Duodenal mucosa (tissue), 2 donors: ENCODE data around the gene TNFRSF8.

ENCODE experiments used
- H3K27ac ChIP-seq: one replicate; pipeline ENCODE4 v1.7.0; 2013; ENCODE audit warnings: low read depth, low read length
- H3K27me3 ChIP-seq, 2 donors: one replicate each; pipeline ENCODE4 v1.7.0; 2013; ENCODE audit warnings: low read length in 2 of 2, control low read depth in 1 of 2; ENCODE audit not compliant: insufficient read depth in 2 of 2, control insufficient read depth in 1 of 2
- H3K36me3 ChIP-seq, 2 donors: one replicate each; pipeline ENCODE4 v1.7.0; 2013; ENCODE audit warnings: low read length in 2 of 2, control low read depth in 1 of 2; ENCODE audit not compliant: insufficient read depth in 2 of 2, control insufficient read depth in 1 of 2
- H3K4me1 ChIP-seq, 2 donors: one replicate each; pipeline ENCODE4 v1.7.0; 2013; ENCODE audit warnings: low read length in 2 of 2, control low read depth in 1 of 2; ENCODE audit not compliant: insufficient read depth in 2 of 2, control insufficient read depth in 1 of 2
- H3K4me3 ChIP-seq, 2 donors: one replicate each; pipeline ENCODE4 v1.7.0; 2013; ENCODE audit warnings: low read length in 2 of 2, low read depth in 1 of 2
- H3K9ac ChIP-seq, 2 donors: one replicate each; pipeline ENCODE4 v1.7.0; 2013; ENCODE audit warnings: low read length in 2 of 2, low read depth in 1 of 2
- H3K9me3 ChIP-seq, 2 donors: one replicate each; pipeline ENCODE4 v1.7.0; 2013; ENCODE audit warnings: low read length in 2 of 2, control low read depth in 1 of 2; ENCODE audit not compliant: control insufficient read depth in 1 of 2

The TNFRSF8 gene

GRCh38 chr1:12085643-12086260 lies 22.6 kb downstream of the TNFRSF8 start:
- no peaks in the 10 kb centered on the region for H3K9me3 ChIP-seq
- H3K4me1 ChIP-seq, result peaks cover 4% of the 10 kb centered on the region in 2 donors
- no peak overlapping the region for H3K27ac ChIP-seq

GRCh38 chr1:12087797-12088314 lies 24.8 kb downstream of the TNFRSF8 start:
- no peak overlapping the region for H3K27ac ChIP-seq

More at GRCh38 chr1:12085643-12086260, 22.6 kb downstream of the TNFRSF8 start:
- Histone ChIP-seq H3K27me3 (no peaks in the 10 kb centered on the region), H3K9ac (no peak overlapping the region), H3K36me3 (no peaks in the 10 kb centered on the region), H3K4me3 (no peak overlapping the region)

GRCh38 chr1:12088607-12089006 lies 25.5 kb downstream of the TNFRSF8 start:
- H3K9me3 ChIP-seq, result no peaks in the 10 kb centered on the region
- H3K27me3 ChIP-seq, result no peaks in the 10 kb centered on the region
- H3K9ac ChIP-seq, result no peak overlapping the region
- H3K27ac ChIP-seq, result no peak overlapping the region
- H3K36me3 ChIP-seq, result no peaks in the 10 kb centered on the region
- H3K4me1 ChIP-seq, result peaks cover 4% of the 10 kb centered on the region in 2 donors
- H3K4me3 ChIP-seq, result no peak overlapping the region

More at GRCh38 chr1:12087797-12088314, 24.8 kb downstream of the TNFRSF8 start:
- Histone ChIP-seq H3K9ac (no peak overlapping the region), H3K9me3 (no peaks in the 10 kb centered on the region), H3K4me1 (peaks cover 4% of the 10 kb centered on the region in 2 donors), H3K4me3 (no peak overlapping the region), H3K27me3 (no peaks in the 10 kb centered on the region), H3K36me3 (no peaks in the 10 kb centered on the region)

- Histone ChIP-seq H3K27me3 (no peaks in the 10 kb centered on the region), H3K27ac (no peak overlapping the region), H3K36me3 (no peaks in the 10 kb centered on the region), H3K4me3 (no peak overlapping the region), H3K4me1 (peaks cover 4% of the 10 kb centered on the region in 2 donors), H3K9me3 (no peaks in the 10 kb centered on the region), H3K9ac (no peak overlapping the region)
Measured at GRCh38 chr1:12090326-12090725, 27.2 kb downstream of the TNFRSF8 start.

GRCh38 chr1:12091191-12091590 lies 28.1 kb downstream of the TNFRSF8 start:
- no peak overlapping the region for H3K9ac ChIP-seq

GRCh38 chr1:12094180-12094579 lies 31.1 kb downstream of the TNFRSF8 start:
- Histone ChIP-seq H3K27me3 (no peaks in the 10 kb centered on the region), H3K9me3 (no peaks in the 10 kb centered on the region), H3K27ac (no peak overlapping the region), H3K4me1 (no peaks in the 10 kb centered on the region), H3K4me3 (no peak overlapping the region), H3K36me3 (no peaks in the 10 kb centered on the region), H3K9ac (no peak overlapping the region)

More at GRCh38 chr1:12091191-12091590, 28.1 kb downstream of the TNFRSF8 start:
- Histone ChIP-seq H3K4me1 (peaks cover 4% of the 10 kb centered on the region in 2 donors), H3K9me3 (no peaks in the 10 kb centered on the region), H3K36me3 (no peaks in the 10 kb centered on the region), H3K4me3 (no peak overlapping the region), H3K27ac (no peak overlapping the region), H3K27me3 (no peaks in the 10 kb centered on the region)

- H3K27ac ChIP-seq, result no peak overlapping the region
Measured at GRCh38 chr1:12095452-12096263, 32.6 kb downstream of the TNFRSF8 start.

GRCh38 chr1:12096615-12097014 lies 33.5 kb downstream of the TNFRSF8 start:
- no peaks in the 10 kb centered on the region for H3K4me1 ChIP-seq
- H3K4me3 ChIP-seq, result no peak overlapping the region
- no peaks in the 10 kb centered on the region for H3K27me3 ChIP-seq
- no peaks in the 10 kb centered on the region for H3K36me3 ChIP-seq
- H3K9me3 ChIP-seq, result no peaks in the 10 kb centered on the region
- H3K27ac ChIP-seq, result no peak overlapping the region
- H3K9ac ChIP-seq, result no peak overlapping the region

More at GRCh38 chr1:12095452-12096263, 32.6 kb downstream of the TNFRSF8 start:
- H3K4me1 ChIP-seq, result no peaks in the 10 kb centered on the region
- no peak overlapping the region for H3K4me3 ChIP-seq
- H3K36me3 ChIP-seq, result no peaks in the 10 kb centered on the region
- no peak overlapping the region for H3K9ac ChIP-seq
- no peaks in the 10 kb centered on the region for H3K27me3 ChIP-seq
- H3K9me3 ChIP-seq, result no peaks in the 10 kb centered on the region

GRCh38 chr1:12097321-12097720 lies 34.2 kb downstream of the TNFRSF8 start:
- no peaks in the 10 kb centered on the region for H3K36me3 ChIP-seq
- H3K9ac ChIP-seq, result no peak overlapping the region
- H3K4me3 ChIP-seq, result no peak overlapping the region
- H3K9me3 ChIP-seq, result no peaks in the 10 kb centered on the region
- no peaks in the 10 kb centered on the region for H3K4me1 ChIP-seq
- H3K27ac ChIP-seq, result no peak overlapping the region
- no peaks in the 10 kb centered on the region for H3K27me3 ChIP-seq

- Histone ChIP-seq H3K9me3 (no peaks in the 10 kb centered on the region), H3K36me3 (no peaks in the 10 kb centered on the region), H3K4me3 (no peak overlapping the region), H3K27me3 (no peaks in the 10 kb centered on the region), H3K4me1 (no peaks in the 10 kb centered on the region), H3K9ac (no peak overlapping the region), H3K27ac (no peak overlapping the region)
Measured at GRCh38 chr1:12098786-12099185, 35.7 kb downstream of the TNFRSF8 start.
